Osteoblast (primary cell): ENCODE results near the gene CCDC86. TPM values are rescaled to one million over a fixed set of nuclear protein-coding genes. Genes with fewer than 3 reads are reported as not detected.

Experiments
- total RNA-seq: library from RNA; depleted of rRNA; stranded (reverse); fragments of >200 nt; gene quantifications from 2 replicates; pipeline ENCODE4 v1.2.3, GENCODE V29; 2012

Gene CCDC86
- total RNA-seq, 1 donor = 6.2 TPM

Other genes with a start within 250 kb of the CCDC86 start
- not detected in 2 replicates for gene MS4A8, start 142.5 kb upstream of the CCDC86 start, total RNA-seq
- not detected in 2 replicates for gene MS4A18, start 117.4 kb upstream of the CCDC86 start, total RNA-seq
- not detected in 2 replicates for gene MS4A15, start 85.2 kb upstream of the CCDC86 start, total RNA-seq
- gene MS4A10, start 56.8 kb upstream of the CCDC86 start, total RNA-seq = not detected in 2 replicates
- not detected in 2 replicates for gene PTGDR2, start 13.8 kb downstream of the CCDC86 start, total RNA-seq
- gene ZP1, start 25.4 kb downstream of the CCDC86 start, total RNA-seq = under 0.01 and 0.36 TPM in 2 replicates
- 39.8 and 46.0 TPM in 2 replicates for gene PRPF19, start 64.5 kb downstream of the CCDC86 start, total RNA-seq
- gene TMEM109, start 72.0 kb downstream of the CCDC86 start, total RNA-seq = 36.6 and 38.6 TPM in 2 replicates
- 12.1 and 19.5 TPM in 2 replicates for gene TMEM132A, start 82.3 kb downstream of the CCDC86 start, total RNA-seq
- gene SLC15A3, start 110.1 kb downstream of the CCDC86 start, total RNA-seq = 10.9 and 13.0 TPM in 2 replicates
- gene CD6, start 129.6 kb downstream of the CCDC86 start, total RNA-seq = not detected in 2 replicates